Measurements from ENCODE around the gene CLEC4A.
"Not testable (repeated sequence)": the region's sequence is repeated elsewhere in the genome, so short reads cannot be mapped to it uniquely, and the experiment has no call there.

GRCh38 chr12:8134398-8134930, 11.0 kb downstream of the CLEC4A start:
- not testable (repeated sequence) for TF ChIP-seq ZNF225 (CRISPR knock-in tag; IDR thresholded peaks at IDR 0.05); CTCF (CRISPR knock-in tag; IDR thresholded peaks at IDR 0.05); POLR2A (IDR thresholded peaks at IDR 0.05; ENCODE audit: insufficient read depth in 1 of 2, low read depth in 2 of 2, low read length in 2 of 2); EZH2 (conservative IDR thresholded peaks at IDR 0.05; ENCODE audit: low read depth, low read length); RFX5 (IDR thresholded peaks at IDR 0.05; ENCODE audit: low read depth, low read length); ZNF207 (IDR thresholded peaks at IDR 0.05; ENCODE audit: borderline replicate concordance); ZNF576 (CRISPR knock-in tag; IDR thresholded peaks at IDR 0.05)
- TF ChIP-seq, protein P1, sequence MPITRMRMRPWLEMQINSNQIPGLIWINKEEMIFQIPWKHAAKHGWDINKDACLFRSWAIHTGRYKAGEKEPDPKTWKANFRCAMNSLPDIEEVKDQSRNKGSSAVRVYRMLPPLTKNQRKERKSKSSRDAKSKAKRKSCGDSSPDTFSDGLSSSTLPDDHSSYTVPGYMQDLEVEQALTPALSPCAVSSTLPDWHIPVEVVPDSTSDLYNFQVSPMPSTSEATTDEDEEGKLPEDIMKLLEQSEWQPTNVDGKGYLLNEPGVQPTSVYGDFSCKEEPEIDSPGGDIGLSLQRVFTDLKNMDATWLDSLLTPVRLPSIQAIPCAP (CRISPR knock-in tag; IDR thresholded peaks at IDR 0.05; ENCODE audit: low read depth): not testable (repeated sequence)
